Measurements from ENCODE around the gene LIMS1. TPM values are rescaled to one million over a fixed set of nuclear protein-coding genes. Genes with fewer than 3 reads are reported as not detected.
A peak's percentile ranks its signal among the peaks of the same experiment; 100 is the strongest.
"Not testable (repeated sequence)": the region's sequence is repeated elsewhere in the genome, so short reads cannot be mapped to it uniquely, and the experiment has no call there.

LIMS1 gene
- total RNA-seq, 1 donor from 2014 or later, result 39.8 TPM

- H3K9me3 ChIP-seq; DNase-seq (ENCODE audit: low spot score in 2 of 2); H3K27me3 ChIP-seq; intact Hi-C loops (cut with DNase I); H3K4me1 ChIP-seq; H3K36me3 ChIP-seq; H3K4me3 ChIP-seq: not testable (repeated sequence)
- H3K27ac ChIP-seq, result peak overlapping the region; percentile 29 to 40
Measured at GRCh38 chr2:108658553-108658952, 124.3 kb downstream of the LIMS1 start.

- peak overlapping the region; percentile 79 to 82 for H3K27ac ChIP-seq
- intact Hi-C loops (cut with DNase I); H3K9me3 ChIP-seq: not testable (repeated sequence)
Measured at GRCh38 chr2:108661493-108661892, 127.2 kb downstream of the LIMS1 start.

GRCh38 chr2:108662207-108662612 lies 127.9 kb downstream of the LIMS1 start:
- H3K9me3 ChIP-seq; intact Hi-C loops (cut with DNase I); H3K36me3 ChIP-seq; H3K4me3 ChIP-seq; H3K27me3 ChIP-seq: not testable (repeated sequence)
- peaks cover 0 to 12% of the 10 kb centered on the region in 2 donors for H3K4me1 ChIP-seq
- DNase-seq (ENCODE audit: low spot score in 2 of 2), result peak; percentile 64 to 88
- peak overlapping the region; percentile 79 to 82 for H3K27ac ChIP-seq

More at GRCh38 chr2:108661493-108661892, 127.2 kb downstream of the LIMS1 start:
- DNase-seq (ENCODE audit: low spot score in 2 of 2); H3K36me3 ChIP-seq; H3K27me3 ChIP-seq; H3K4me3 ChIP-seq: not testable (repeated sequence)
- peaks cover 0 to 12% of the 10 kb centered on the region in 2 donors for H3K4me1 ChIP-seq

DNA sequence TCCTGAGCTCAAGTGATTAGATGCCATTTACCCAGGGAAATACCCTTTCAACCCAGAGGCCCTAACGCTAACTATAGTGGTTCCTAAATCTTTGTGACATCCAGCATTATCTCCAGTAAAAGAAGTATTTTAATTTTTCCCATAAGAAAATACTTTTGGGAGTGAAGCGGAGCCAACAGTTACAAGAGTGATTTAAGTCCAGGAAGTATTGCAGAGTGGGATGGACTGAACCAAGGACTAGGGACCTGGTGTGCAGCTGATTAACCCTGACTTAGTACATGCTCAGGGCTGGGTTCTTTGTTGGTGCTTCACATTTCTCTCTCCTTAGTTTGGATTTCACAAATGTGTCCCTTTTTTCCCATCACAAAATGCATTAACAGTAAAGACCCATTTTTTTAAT lies 129.1 kb downstream of the LIMS1 start:
- intact Hi-C loops (cut with DNase I); H3K9me3 ChIP-seq; DNase-seq (ENCODE audit: low spot score in 2 of 2); H3K27me3 ChIP-seq; H3K36me3 ChIP-seq; H3K4me3 ChIP-seq: not testable (repeated sequence)
- Histone ChIP-seq H3K4me1 (peaks cover 0 to 12% of the 10 kb centered on the region in 2 donors), H3K27ac (peak overlapping the region; percentile 79 to 82)

- H3K27me3 ChIP-seq; H3K4me1 ChIP-seq; H3K36me3 ChIP-seq; DNase-seq (ENCODE audit: low spot score in 2 of 2); H3K4me3 ChIP-seq; intact Hi-C loops (cut with DNase I); H3K9me3 ChIP-seq: not testable (repeated sequence)
- peak overlapping the region in 1 of 2 donors; percentile 27 for H3K27ac ChIP-seq
Measured at GRCh38 chr2:108664089-108664488, 129.8 kb downstream of the LIMS1 start.

DNA sequence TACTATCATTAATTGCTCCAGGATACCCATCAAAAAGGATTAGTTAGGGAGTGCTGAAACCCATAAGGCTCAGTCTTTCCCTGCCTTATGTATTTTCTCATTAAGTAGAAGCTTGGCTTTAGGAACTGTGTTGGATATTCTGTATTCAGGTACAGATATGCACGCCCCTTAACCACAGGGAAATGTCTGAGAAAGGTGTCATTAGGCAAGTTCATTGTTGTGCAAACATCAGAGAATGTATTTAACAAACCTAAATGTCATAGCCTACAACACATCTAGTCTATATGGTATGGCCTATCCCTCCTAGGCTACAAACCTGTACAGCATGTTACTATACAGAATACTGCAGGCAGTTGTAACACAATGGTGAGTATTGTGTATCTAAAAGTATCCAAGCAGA lies 130.7 kb downstream of the LIMS1 start:
- H3K4me1 ChIP-seq; H3K27me3 ChIP-seq; DNase-seq (ENCODE audit: low spot score in 2 of 2); intact Hi-C loops (cut with DNase I); H3K36me3 ChIP-seq; H3K4me3 ChIP-seq; H3K9me3 ChIP-seq: not testable (repeated sequence)
- peak overlapping the region; percentile 43 to 45 for H3K27ac ChIP-seq

GRCh38 chr2:108665975-108666374 lies 131.7 kb downstream of the LIMS1 start:
- H3K36me3 ChIP-seq; H3K4me3 ChIP-seq; H3K9me3 ChIP-seq; intact Hi-C loops (cut with DNase I); DNase-seq (ENCODE audit: low spot score in 2 of 2); H3K27me3 ChIP-seq; H3K4me1 ChIP-seq: not testable (repeated sequence)
- peak overlapping the region; percentile 43 to 49 for H3K27ac ChIP-seq

DNA sequence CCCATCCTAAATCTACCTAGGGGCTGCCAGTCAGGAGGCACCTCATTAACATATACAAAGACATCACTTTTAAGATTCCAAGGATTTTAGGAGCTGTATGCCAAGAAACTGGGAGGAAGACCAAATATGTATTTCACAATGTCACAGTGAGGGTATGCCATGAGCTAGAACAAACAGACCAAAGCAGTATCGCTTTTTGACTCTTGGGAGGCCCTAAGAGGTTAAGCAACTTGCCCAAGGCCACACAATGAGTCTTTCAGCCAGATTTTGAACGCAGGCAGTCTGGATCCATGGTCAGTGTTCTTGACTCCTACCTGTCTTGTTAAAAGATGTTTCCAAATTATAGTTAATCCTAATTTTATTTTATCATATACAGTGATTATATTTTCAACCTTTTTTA lies 132.9 kb downstream of the LIMS1 start:
- H3K27me3 ChIP-seq; intact Hi-C loops (cut with DNase I); H3K4me1 ChIP-seq; H3K9me3 ChIP-seq; H3K36me3 ChIP-seq; DNase-seq (ENCODE audit: low spot score in 2 of 2); H3K4me3 ChIP-seq; H3K27ac ChIP-seq: not testable (repeated sequence)

GRCh38 chr2:108670282-108670681 lies 136.0 kb downstream of the LIMS1 start:
- intact Hi-C loops (cut with DNase I); H3K9me3 ChIP-seq; DNase-seq (ENCODE audit: low spot score in 2 of 2); H3K27me3 ChIP-seq; H3K4me3 ChIP-seq; H3K4me1 ChIP-seq; H3K27ac ChIP-seq: not testable (repeated sequence)
- H3K36me3 ChIP-seq, result peaks cover 7 to 15% of the 10 kb centered on the region in 2 donors

GRCh38 chr2:108672200-108672805 lies 138.0 kb downstream of the LIMS1 start:
- not testable (repeated sequence) for H3K4me1 ChIP-seq; DNase-seq (ENCODE audit: low spot score in 2 of 2)
- peaks cover 16 to 21% of the 10 kb centered on the region in 2 donors for H3K36me3 ChIP-seq

GRCh38 chr2:108676522-108676921 lies 142.3 kb downstream of the LIMS1 start:
- intact Hi-C loops (cut with DNase I); DNase-seq (ENCODE audit: low spot score in 2 of 2); H3K27me3 ChIP-seq; H3K9me3 ChIP-seq; H3K27ac ChIP-seq; H3K4me3 ChIP-seq: not testable (repeated sequence)
- Histone ChIP-seq H3K36me3 (peaks cover 16 to 21% of the 10 kb centered on the region in 2 donors), H3K4me1 (peaks cover 13 to 16% of the 10 kb centered on the region in 2 donors)

More at GRCh38 chr2:108672200-108672805, 138.0 kb downstream of the LIMS1 start:
- H3K27me3 ChIP-seq; intact Hi-C loops (cut with DNase I); H3K27ac ChIP-seq; H3K4me3 ChIP-seq; H3K9me3 ChIP-seq: not testable (repeated sequence)

DNA sequence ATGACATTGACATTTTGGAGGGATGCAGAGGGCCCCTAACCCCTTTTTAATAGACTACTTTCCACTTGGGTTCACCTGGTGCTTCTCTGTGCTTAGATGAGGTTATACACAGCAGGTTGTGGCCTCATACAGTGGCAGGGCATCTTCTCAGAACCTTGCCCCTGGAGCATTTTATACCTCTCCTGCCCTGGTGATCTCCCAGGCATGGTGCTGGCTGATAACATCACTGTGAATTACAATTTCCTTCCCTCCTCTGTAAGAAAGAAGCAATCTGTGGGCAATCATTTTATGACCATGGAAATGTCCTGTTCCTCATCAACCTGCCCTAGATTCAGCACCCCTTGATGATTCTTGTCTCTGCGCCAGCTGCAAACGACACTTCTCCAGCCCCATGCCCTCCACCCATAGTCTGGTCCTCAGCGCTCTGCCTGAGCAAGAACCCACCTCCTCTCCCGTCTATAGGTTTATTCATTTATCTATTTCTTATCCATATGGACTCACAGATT lies 143.0 kb downstream of the LIMS1 start:
- intact Hi-C loops (cut with DNase I); DNase-seq (ENCODE audit: low spot score in 2 of 2); H3K9me3 ChIP-seq; H3K27me3 ChIP-seq; H3K4me3 ChIP-seq: not testable (repeated sequence)
- Histone ChIP-seq H3K36me3 (peaks cover 16 to 21% of the 10 kb centered on the region in 2 donors), H3K27ac (peak overlapping the region; percentile 53 to 73), H3K4me1 (peaks cover 13 to 16% of the 10 kb centered on the region in 2 donors)

- H3K27ac ChIP-seq, result peak overlapping the region; percentile 73 to 76
- DNase-seq (ENCODE audit: low spot score in 2 of 2); intact Hi-C loops (cut with DNase I); H3K4me3 ChIP-seq; H3K27me3 ChIP-seq; H3K9me3 ChIP-seq: not testable (repeated sequence)
- H3K4me1 ChIP-seq, result peaks cover 13 to 16% of the 10 kb centered on the region in 2 donors
- H3K36me3 ChIP-seq, result peaks cover 12 to 18% of the 10 kb centered on the region in 2 donors
Measured at GRCh38 chr2:108678198-108678651, 144.0 kb downstream of the LIMS1 start.

GRCh38 chr2:108680805-108681204 lies 146.5 kb downstream of the LIMS1 start:
- H3K4me1 ChIP-seq, result peaks cover 13 to 16% of the 10 kb centered on the region in 2 donors
- H3K36me3 ChIP-seq, result peaks cover 3 to 17% of the 10 kb centered on the region in 2 donors
- peak overlapping the region; percentile 70 to 71 for H3K27ac ChIP-seq
- not testable (repeated sequence) for H3K9me3 ChIP-seq; H3K4me3 ChIP-seq; DNase-seq (ENCODE audit: low spot score in 2 of 2); H3K27me3 ChIP-seq
- intact Hi-C loops (cut with DNase I), result loop anchor here (5.0 kb wide), 2 partner anchors 36 to 44 kb away; partner anchors contain the start of gene RANBP2
